HG03565 (cell line): ENCODE results near the gene GPBP1L1.
"Not testable (repeated sequence)": the region's sequence is repeated elsewhere in the genome, so short reads cannot be mapped to it uniquely, and the experiment has no call there.

ENCODE experiments used
- ATAC-seq: cut with Tn5 transposase; IDR thresholded peaks from one replicate; pipeline ENCODE4 v1.9.1; 2021; ENCODE audit warnings: mild to moderate bottlenecking, moderate library complexity; ENCODE audit not compliant: unreplicated experiment

The GPBP1L1 gene, protein sequence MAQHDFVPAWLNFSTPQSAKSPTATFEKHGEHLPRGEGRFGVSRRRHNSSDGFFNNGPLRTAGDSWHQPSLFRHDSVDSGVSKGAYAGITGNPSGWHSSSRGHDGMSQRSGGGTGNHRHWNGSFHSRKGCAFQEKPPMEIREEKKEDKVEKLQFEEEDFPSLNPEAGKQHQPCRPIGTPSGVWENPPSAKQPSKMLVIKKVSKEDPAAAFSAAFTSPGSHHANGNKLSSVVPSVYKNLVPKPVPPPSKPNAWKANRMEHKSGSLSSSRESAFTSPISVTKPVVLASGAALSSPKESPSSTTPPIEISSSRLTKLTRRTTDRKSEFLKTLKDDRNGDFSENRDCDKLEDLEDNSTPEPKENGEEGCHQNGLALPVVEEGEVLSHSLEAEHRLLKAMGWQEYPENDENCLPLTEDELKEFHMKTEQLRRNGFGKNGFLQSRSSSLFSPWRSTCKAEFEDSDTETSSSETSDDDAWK

GRCh38 chr1:45686288-45687013 is at the start of gene GPBP1L1:
Gene GPBP1L1, minus strand, starts transcription at chr1:45686533. Its CDS starts 27,446 bp downstream, at chr1:45659087.
- ATAC-seq = peak; percentile 32

DNA sequence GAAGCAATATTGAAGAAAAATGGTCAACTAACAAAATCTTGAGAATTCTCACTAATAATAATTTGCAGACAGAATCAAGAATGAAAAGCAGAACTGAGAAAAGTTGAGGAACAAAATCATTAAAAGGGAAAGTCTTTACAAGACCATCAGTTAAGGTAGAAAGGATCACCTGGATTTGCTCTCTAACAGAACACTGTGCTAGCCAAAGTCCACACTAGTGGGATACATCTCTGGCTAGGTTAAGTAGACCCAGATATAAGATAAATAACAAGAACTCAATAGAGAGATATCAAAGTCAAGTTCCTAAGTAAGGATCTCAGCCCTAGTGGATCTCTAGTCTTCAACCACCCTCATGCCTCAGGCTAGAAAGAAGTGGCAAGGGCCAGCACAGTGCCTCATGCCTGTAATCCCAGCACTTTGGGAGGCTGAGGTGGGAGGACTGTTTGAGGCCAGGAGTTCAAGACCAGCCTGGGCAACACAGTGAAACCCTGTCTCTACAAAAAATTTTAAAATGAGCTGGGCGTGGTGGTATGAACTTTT is 44.5 kb upstream of the GPBP1L1 start:
- ATAC-seq = no peak

DNA sequence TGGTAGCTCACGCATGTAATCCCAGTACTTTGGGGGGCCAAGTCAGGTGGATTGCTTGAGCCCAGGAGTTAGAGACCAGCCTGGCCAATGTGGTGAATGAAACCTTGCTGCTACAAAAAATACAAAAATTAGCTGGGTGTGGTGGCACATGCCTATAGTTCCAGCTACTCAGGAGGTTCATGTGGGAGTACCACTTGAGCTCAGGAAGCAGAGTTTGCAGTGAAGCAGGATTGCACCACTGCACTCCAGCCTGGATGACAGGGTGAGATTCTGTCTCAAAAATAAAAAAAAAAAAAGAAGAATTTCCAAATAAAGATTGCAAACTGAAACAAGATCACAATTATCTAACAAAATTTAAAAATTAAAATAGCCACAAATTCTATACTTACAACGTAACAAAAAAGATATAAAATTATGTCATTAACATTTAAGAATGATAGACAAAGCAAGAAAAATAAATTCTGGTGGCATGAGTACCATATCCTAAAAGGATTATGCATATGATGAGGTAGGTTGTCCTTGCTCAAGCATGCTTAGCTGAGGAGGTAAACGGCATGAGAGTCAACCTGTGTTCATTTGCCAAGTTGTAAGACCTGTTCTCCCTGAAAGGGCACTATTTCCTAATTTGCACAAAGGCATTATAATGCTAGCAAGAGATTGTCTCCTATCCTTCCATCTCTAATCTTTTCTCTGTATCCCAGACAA is 43.9 kb upstream of the GPBP1L1 start:
- no peak for ATAC-seq

DNA sequence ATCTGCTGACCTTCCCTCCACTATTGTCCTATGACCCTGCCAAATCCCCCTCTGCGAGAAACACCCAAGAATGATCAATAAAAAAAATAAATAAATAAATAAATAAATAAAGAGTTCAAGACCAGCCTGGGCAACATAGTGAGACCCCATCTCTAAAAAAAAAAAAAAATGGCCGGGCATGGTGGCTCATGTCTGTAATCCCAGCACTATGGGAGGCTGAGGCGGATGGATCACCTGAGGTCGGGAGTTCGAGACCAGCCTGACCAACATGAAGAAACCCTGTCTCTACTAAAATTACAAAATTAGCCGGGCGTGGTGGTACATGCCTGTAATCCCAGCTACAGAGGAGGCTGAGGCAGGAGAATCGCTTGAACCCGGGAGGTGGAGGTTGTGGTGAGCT is 39.7 kb upstream of the GPBP1L1 start:
- not testable (repeated sequence) for ATAC-seq

- no peak for ATAC-seq
Observed at GRCh38 chr1:45723248-45723930, 37.1 kb upstream of the GPBP1L1 start.

- no peak for ATAC-seq
Observed at GRCh38 chr1:45722809-45723208, 36.5 kb upstream of the GPBP1L1 start.

DNA sequence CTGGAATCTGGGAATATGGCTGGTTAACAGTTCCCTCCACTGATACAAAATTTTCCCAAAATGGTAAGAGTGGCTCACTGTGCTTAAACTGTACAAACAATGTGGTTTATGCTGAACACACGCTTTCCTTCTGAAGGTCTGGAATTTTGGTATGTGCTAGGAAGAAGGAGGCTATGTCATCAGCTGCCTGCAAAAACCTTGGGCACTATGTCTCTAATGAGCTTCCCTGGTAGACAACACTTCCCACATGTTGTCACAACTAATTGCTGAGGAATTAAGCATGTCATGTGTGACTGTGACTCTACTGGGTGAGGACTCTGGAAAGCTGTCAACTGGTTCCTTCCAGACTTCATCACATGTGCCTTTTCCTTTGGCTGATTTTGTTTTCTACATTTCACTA is 34.9 kb upstream of the GPBP1L1 start:
- no peak for ATAC-seq

- ATAC-seq = no peak
Observed at GRCh38 chr1:45718289-45718688, 32.0 kb upstream of the GPBP1L1 start.

GRCh38 chr1:45717386-45717785 is 31.1 kb upstream of the GPBP1L1 start:
- ATAC-seq = not testable (repeated sequence)

- no peak for ATAC-seq
Observed at GRCh38 chr1:45716700-45717099, 30.4 kb upstream of the GPBP1L1 start.

GRCh38 chr1:45713711-45714110 is 27.4 kb upstream of the GPBP1L1 start:
- ATAC-seq = no peak

GRCh38 chr1:45704637-45705036 is 18.3 kb upstream of the GPBP1L1 start:
- ATAC-seq = no peak

GRCh38 chr1:45694823-45695222 is 8.5 kb upstream of the GPBP1L1 start:
- no peak for ATAC-seq

- not testable (repeated sequence) for ATAC-seq
Observed at GRCh38 chr1:45693811-45694210, 7.5 kb upstream of the GPBP1L1 start.

DNA sequence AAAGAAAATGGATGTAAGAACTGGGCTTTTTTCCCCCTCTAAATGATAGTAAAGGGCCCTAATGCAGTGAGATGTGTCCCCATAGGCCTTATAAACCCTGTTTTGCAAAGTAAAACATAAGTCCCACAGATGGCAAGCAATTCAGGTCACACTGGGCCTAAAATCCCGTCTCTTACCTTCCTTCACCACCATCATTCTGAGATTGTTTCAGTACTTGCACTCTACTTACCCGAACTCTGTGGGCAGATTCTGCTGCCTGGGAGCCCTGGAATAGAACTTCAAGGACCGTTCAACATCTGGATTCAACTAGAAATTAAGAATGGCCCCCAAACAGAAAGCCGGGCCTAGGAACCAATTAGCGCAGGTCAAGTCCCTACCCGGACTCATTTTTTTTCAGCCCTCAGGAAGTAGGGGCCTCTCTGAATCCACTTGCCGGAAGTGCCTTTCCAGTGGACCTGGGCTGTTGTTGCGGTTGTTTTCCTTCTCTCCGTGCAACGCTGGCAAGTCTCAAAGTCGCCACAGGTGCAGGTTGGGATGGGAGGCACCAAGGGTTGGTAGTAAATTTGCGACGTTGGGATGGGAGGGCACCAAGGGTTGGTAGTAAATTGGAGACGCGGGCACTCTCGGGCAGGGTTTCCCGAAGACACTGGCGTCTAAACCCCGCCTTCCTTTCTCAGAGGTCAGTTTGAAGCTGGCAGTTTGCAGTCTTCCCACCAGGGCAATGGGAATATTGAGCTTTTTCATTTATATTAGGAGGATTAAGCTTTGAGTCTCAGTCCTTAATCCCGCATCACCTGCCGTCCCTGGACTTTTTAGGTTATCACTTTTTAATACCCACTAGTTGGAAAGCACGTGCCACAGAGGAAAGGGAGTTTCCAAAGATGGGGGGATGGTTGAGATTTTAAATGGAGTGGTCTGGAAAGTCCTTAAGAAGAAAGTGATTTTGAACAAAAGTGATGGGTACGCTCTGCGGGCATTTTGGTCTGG is 1.7 kb upstream of the GPBP1L1 start, which contains the start of gene TMEM69:
Gene TMEM69, plus strand, starts transcription at position 428 of the 987 bp plus-strand sequence. CDS start 2,888 bp downstream, outside the sequence.
- no peak for ATAC-seq

DNA sequence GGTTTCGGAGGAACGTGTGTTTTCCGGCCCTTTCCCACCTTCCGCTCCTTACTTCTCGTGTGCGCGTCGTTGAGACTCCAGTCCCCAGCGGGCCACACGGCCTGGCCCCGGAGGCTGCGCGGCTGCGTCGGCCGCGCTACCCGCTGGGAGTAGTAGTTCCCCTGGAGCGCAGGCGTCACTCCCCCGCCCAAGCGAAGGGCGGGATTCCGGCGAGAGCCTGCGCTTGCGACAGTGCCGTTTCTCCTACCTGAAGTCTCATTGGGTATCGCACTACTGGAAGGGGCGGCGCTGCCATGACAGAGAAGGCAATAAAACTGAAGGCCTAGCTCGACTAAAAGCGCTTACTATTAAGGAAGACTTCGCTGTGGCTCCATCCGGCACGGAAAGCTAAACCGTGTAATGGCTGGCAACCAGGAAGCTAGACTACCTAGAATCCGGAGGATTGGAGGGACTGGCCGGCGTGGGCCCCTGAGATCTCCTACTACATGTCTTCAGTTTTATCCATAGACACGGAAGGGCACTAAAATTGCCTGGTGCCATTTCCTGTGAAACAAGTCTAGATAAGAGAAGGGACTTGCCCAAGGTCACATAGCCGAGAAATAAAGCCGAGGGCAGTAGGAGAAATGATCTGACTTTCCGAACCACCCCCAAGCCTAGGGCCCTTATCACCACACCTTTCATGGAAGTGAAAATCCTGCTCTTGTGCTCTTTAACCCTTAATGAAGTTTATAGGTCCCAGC is 851 bp upstream of the GPBP1L1 start:
- peak; percentile 81 for ATAC-seq

DNA sequence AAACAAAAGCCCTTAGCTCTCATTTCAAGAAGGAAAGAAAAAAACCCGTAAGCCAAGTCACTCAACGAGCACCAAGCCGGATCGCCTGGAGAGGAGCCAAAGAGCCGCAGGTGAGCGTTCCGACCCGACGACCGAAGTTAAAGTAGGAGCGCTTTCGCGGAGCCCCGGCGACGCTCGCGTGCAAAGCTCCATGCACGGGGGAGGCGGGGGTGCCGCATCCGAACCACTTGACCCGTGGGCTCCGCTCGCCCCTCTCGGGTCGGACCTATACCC is 382 bp downstream of the GPBP1L1 start:
- peak; percentile 1 for ATAC-seq

- ATAC-seq = no peak
Observed at GRCh38 chr1:45685308-45686014, 872 bp downstream of the GPBP1L1 start.
